Body of pancreas (tissue), 4 donors: ENCODE measurements around the gene HAGHL. TPM values are rescaled to one million over a fixed set of nuclear protein-coding genes. Genes with fewer than 3 reads are reported as not detected.

Source experiments
- ATAC-seq: fragments of 150-250 bp; one replicate; pipeline ENCODE4 v1.9.1; 2016
- DNase-seq, 4 donors: peaks; one replicate each; pipeline ENCODE4 v3.0.0-alpha.2; 2019
- H3K27ac ChIP-seq, 4 donors: fragments of 200-600 bp; sonication (generic); 1 replicate in 3 of 4; 2 replicates in 1 of 4; pipeline versions ENCODE4 v1.5.1 to v1.6.1; 2016 to 2019; ENCODE audit warnings: mild to moderate bottlenecking in 1 of 4, mixed read lengths in 1 of 4, moderate library complexity in 1 of 4
- H3K27me3 ChIP-seq, 2 donors: fragments of 200-600 bp; sonication (generic); one replicate each; pipeline ENCODE4 v1.6.0; 2016; ENCODE audit warnings: mild to moderate bottlenecking in 1 of 2
- H3K36me3 ChIP-seq, 2 donors: fragments of 200-600 bp; sonication (generic); replicated peaks in 1 of 2; 2 replicates each; pipeline ENCODE4 v1.5.1; 2016; ENCODE audit warnings: low read depth in 2 of 2; ENCODE audit not compliant: insufficient read depth in 1 of 2
- H3K4me1 ChIP-seq: fragments of 200-600 bp; sonication (generic); one replicate; pipeline ENCODE4 v1.6.0; 2016
- H3K4me3 ChIP-seq, 2 donors: fragments of 200-600 bp; sonication (generic); 1 replicate in 1 of 2; 2 replicates in 1 of 2; pipeline ENCODE4 v1.5.1; 2016 to 2019
- H3K9me3 ChIP-seq, 3 donors: fragments of 200-600 bp; sonication (generic); 1 replicate in 2 of 3; 2 replicates in 1 of 3; pipeline ENCODE4 v1.5.1; 2016
- CTCF ChIP-seq, 7 experiments: fragments of 450-650 bp in 4 of 7; fragments of 200-600 bp in 3 of 7; sonication (generic) in 3 of 7; IDR thresholded peaks; one replicate each; pipeline ENCODE4 v1.5.1; 2016 to 2019; ENCODE audit warnings: antibody characterized with exemption in 7 of 7
- POLR2A ChIP-seq, 3 donors: fragments of 450-650 bp; IDR thresholded peaks; one replicate each; pipeline ENCODE4 v1.6.1; 2016; ENCODE audit warnings: antibody characterized with exemption in 3 of 3, mild to moderate bottlenecking in 2 of 3
- WGBS, 2 donors: methylation state at CpG; one replicate each; pipeline ENCODE4 v1.1.5; 2017; 5-methylcytosine and 5-hydroxymethylcytosine counted together
- intact Hi-C: fragments of 100-400 bp; cut with DNase I; formaldehyde crosslinking; loops from one replicate; pipeline ENCODE4 v1.15.1; 2023
- total RNA-seq, 2 donors: library from RNA; depleted of rRNA; stranded (reverse); fragments of >200 nt; gene quantifications; one replicate each; pipeline ENCODE4 v1.1.0, GENCODE V29; 2016

HAGHL gene
- total RNA-seq, 2 donors from 2014 or later, result 2.6 TPM; not detected in 1

- TF ChIP-seq POLR2A (IDR thresholded peaks at IDR 0.05) (no peak), CTCF (IDR thresholded peaks at IDR 0.05) (no peak)
- Histone ChIP-seq H3K27me3 (no peaks in the 10 kb centered on the region), H3K4me1 (peaks cover 2% of the 10 kb centered on the region), H3K9me3 (no peaks in the 10 kb centered on the region), H3K36me3 (peaks cover 5 to 15% of the 10 kb centered on the region in 2 donors), H3K27ac (no peak overlapping the region), H3K4me3 (no peak overlapping the region)
- DNase-seq (no peak), ATAC-seq (no peak)
- WGBS, 2 donors, result 91 to 94% methylated on average over 21 to 43 of the region's 49 CpGs
- intact Hi-C loops, result no loop called here
Measured at GRCh38 chr16:734208-734980, 7.5 kb downstream of the HAGHL start.

GRCh38 chr16:734981-735881 lies 8.3 kb downstream of the HAGHL start:
- no peak for DNase-seq
- WGBS, 2 donors, result 92 to 94% methylated on average over 11 to 25 of the region's 25 CpGs

GRCh38 chr16:735982-736453 lies 9.1 kb downstream of the HAGHL start:
- DNase-seq (no peak), ATAC-seq (no peak)
- no peak overlapping the region for H3K27ac ChIP-seq
- no peak overlapping the region for H3K4me3 ChIP-seq
- H3K36me3 ChIP-seq, result peaks cover 5 to 15% of the 10 kb centered on the region in 2 donors
- no peaks in the 10 kb centered on the region for H3K27me3 ChIP-seq
- H3K9me3 ChIP-seq, result no peaks in the 10 kb centered on the region
- intact Hi-C loops, result no loop called here
- H3K4me1 ChIP-seq, result peaks cover 12% of the 10 kb centered on the region
- 88 to 91% methylated on average over 12 to 13 of the region's 13 CpGs for WGBS, 2 donors
- TF ChIP-seq POLR2A (IDR thresholded peaks at IDR 0.05) (no peak), CTCF (IDR thresholded peaks at IDR 0.05) (no peak)

More at GRCh38 chr16:734981-735881, 8.3 kb downstream of the HAGHL start:
- H3K4me3 ChIP-seq, result no peak overlapping the region
- H3K27ac ChIP-seq, result no peak overlapping the region
- H3K27me3 ChIP-seq, result no peaks in the 10 kb centered on the region
- intact Hi-C loops, result no loop called here
- TF ChIP-seq POLR2A (IDR thresholded peaks at IDR 0.05), result no peak
- TF ChIP-seq CTCF (IDR thresholded peaks at IDR 0.05), result no peak
- no peaks in the 10 kb centered on the region for H3K9me3 ChIP-seq
- H3K36me3 ChIP-seq, result peaks cover 5 to 15% of the 10 kb centered on the region in 2 donors
- no peak for ATAC-seq
- peaks cover 11% of the 10 kb centered on the region for H3K4me1 ChIP-seq

- Histone ChIP-seq H3K27me3 (no peaks in the 10 kb centered on the region), H3K27ac (no peak overlapping the region), H3K4me1 (peaks cover 21% of the 10 kb centered on the region), H3K9me3 (no peaks in the 10 kb centered on the region), H3K36me3 (peaks cover 5 to 13% of the 10 kb centered on the region in 2 donors), H3K4me3 (no peak overlapping the region)
- intact Hi-C loops, result no loop called here
- 93 to 96% methylated on average over 19 to 29 of the region's 29 CpGs for WGBS, 2 donors
- DNase-seq (no peak), ATAC-seq (no peak)
- no peak for TF ChIP-seq POLR2A (IDR thresholded peaks at IDR 0.05)
- no peak for TF ChIP-seq CTCF (IDR thresholded peaks at IDR 0.05)
Measured at GRCh38 chr16:736936-737481, 10.1 kb downstream of the HAGHL start.
